Endothelial cell of umbilical vein (primary cell): Measurements from ENCODE around the gene CAMKMT. TPM values are rescaled to one million over a fixed set of nuclear protein-coding genes. Genes with fewer than 3 reads are reported as not detected.

Experiments
- BruUV-seq: library from RNA; stranded (reverse); fragments of 400-500 nt; replicated peaks from 2 replicates; lab custom pipeline; 2021; lab: Mats Ljungman, UMichigan
- CTCF ChIA-PET: fragments of 300-600, 350-600 bp; sonication (Branson Sonifier 250); formaldehyde crosslinking; loops from one replicate; lab custom pipeline; 2021; ENCODE audit warnings: antibody characterized with exemption, inconsistent platforms; lab: Charles Lee
- POLR2A ChIA-PET: fragments of 300-600, 350-600 bp; sonication (Branson Sonifier 250); formaldehyde crosslinking; loops from one replicate; lab custom pipeline; 2021; ENCODE audit warnings: antibody characterized with exemption, inconsistent platforms; lab: Charles Lee
- DNase-seq: peaks from one replicate; pipeline ENCODE4 v3.0.0-alpha.2; 2011; ENCODE audit warnings: low read depth, low spot score
- FAIRE-seq: peaks from 2 replicates; lab custom pipeline; 2011; peaks lifted over from hg19 to GRCh38; lab: Jason Lieb, UNC
- H2AFZ ChIP-seq: 2 replicates; pipeline ENCODE4 v1.6.0; 2012; ENCODE audit warnings: low read depth, low read length, control low read depth, inconsistent platforms
- H3K27ac ChIP-seq: 2 replicates; pipeline ENCODE4 v1.5.1; 2011; ENCODE audit warnings: low read depth, mild to moderate bottlenecking, control low read depth, low read length, moderate library complexity; ENCODE audit not compliant: insufficient read depth
- H3K27me3 ChIP-seq, 2 experiments: 2 replicates each; pipeline versions ENCODE4 v1.6.0 to v1.6.1; 2011; ENCODE audit warnings: low read length in 2 of 2, mixed read lengths in 1 of 2; ENCODE audit not compliant: control insufficient read depth in 2 of 2, insufficient read depth in 2 of 2
- H3K36me3 ChIP-seq, 2 experiments: 2 replicates in 1 of 2; 3 replicates in 1 of 2; pipeline ENCODE4 v1.5.1; 2011; ENCODE audit warnings: low read length in 2 of 2, mild to moderate bottlenecking in 1 of 2, moderate library complexity in 1 of 2; ENCODE audit not compliant: control insufficient read depth in 2 of 2, insufficient read depth in 2 of 2; ENCODE audit errors: extremely low read depth in 1 of 2
- H3K4me1 ChIP-seq: 3 replicates; pipeline ENCODE4 v1.5.1; 2011; ENCODE audit warnings: mild to moderate bottlenecking, low read length; ENCODE audit not compliant: control insufficient read depth, insufficient read depth; ENCODE audit errors: extremely low read depth
- H3K4me2 ChIP-seq: 2 replicates; pipeline ENCODE4 v1.6.1; 2011; ENCODE audit warnings: low read length, control low read depth, mixed read lengths; ENCODE audit not compliant: insufficient read depth
- H3K4me3 ChIP-seq, 3 experiments: fragments of 200-600 bp in 1 of 3; sonication (generic), shearing (Covaris generic) in 1 of 3; replicated peaks in 1 of 3; 2 replicates each; pipeline ENCODE4 v1.5.1; 2011 to 2016; ENCODE audit warnings: control low read depth in 3 of 3, low read length in 3 of 3, mild to moderate bottlenecking in 2 of 3, inconsistent platforms in 1 of 3, low read depth in 1 of 3, moderate library complexity in 1 of 3; ENCODE audit not compliant: insufficient read depth in 1 of 3
- H3K79me2 ChIP-seq: 2 replicates; pipeline ENCODE4 v1.6.0; 2012; ENCODE audit warnings: low read length, inconsistent platforms; ENCODE audit not compliant: control insufficient read depth, insufficient read depth
- H3K9ac ChIP-seq: replicated peaks from 2 replicates; pipeline ENCODE3; 2011; ENCODE audit warnings: low read length, control low read depth; ENCODE audit not compliant: insufficient read depth; ENCODE audit errors: extremely low read depth
- H3K9me1 ChIP-seq: replicated peaks from 3 replicates; pipeline ENCODE4 v1.6.0; 2011; ENCODE audit warnings: mild to moderate bottlenecking, low read length; ENCODE audit not compliant: control insufficient read depth, insufficient read depth; ENCODE audit errors: extremely low read depth
- H3K9me3 ChIP-seq: replicated peaks from 2 replicates; pipeline ENCODE4 v1.5.1; 2012; ENCODE audit warnings: low read length, inconsistent platforms; ENCODE audit not compliant: control insufficient read depth, insufficient read depth
- H4K20me1 ChIP-seq: replicated peaks from 2 replicates; pipeline ENCODE3; 2011; ENCODE audit warnings: mild to moderate bottlenecking, low read length; ENCODE audit not compliant: control insufficient read depth, insufficient read depth; ENCODE audit errors: extremely low read depth
- CTCF ChIP-seq, 2 donors: IDR thresholded peaks; 1 replicate in 1 of 2; 2 replicates in 1 of 2; pipeline ENCODE4 v1.5.1; 2011; ENCODE audit warnings: low read length in 2 of 2, mild to moderate bottlenecking in 2 of 2, moderate library complexity in 2 of 2, control low read depth in 1 of 2, inconsistent platforms in 1 of 2, low read depth in 1 of 2; ENCODE audit not compliant: insufficient read depth in 1 of 2; ENCODE audit errors: extremely low read depth in 1 of 2
- EZH2 ChIP-seq: IDR thresholded peaks from 2 replicates; pipeline ENCODE4 v1.6.1; 2012; ENCODE audit warnings: borderline replicate concordance, low read depth, mild to moderate bottlenecking, moderate library complexity, low read length, inconsistent platforms; ENCODE audit not compliant: severe bottlenecking
- FOS ChIP-seq: IDR thresholded peaks from 2 replicates; pipeline ENCODE4 v1.6.1; 2011; ENCODE audit warnings: mild to moderate bottlenecking, low read length, moderate library complexity, borderline replicate concordance; ENCODE audit not compliant: insufficient read depth
- GATA2 ChIP-seq: IDR thresholded peaks from 2 replicates; pipeline ENCODE4 v1.7.0; 2011; ENCODE audit warnings: low read depth, mild to moderate bottlenecking, moderate library complexity, mixed read lengths, low read length; ENCODE audit not compliant: insufficient read length, insufficient read depth
- JUN ChIP-seq: IDR thresholded peaks from 2 replicates; pipeline ENCODE4 v1.6.1; 2011; ENCODE audit warnings: borderline replicate concordance, low read depth; ENCODE audit not compliant: insufficient read length, insufficient read depth
- MYC ChIP-seq: IDR thresholded peaks from one replicate; pipeline ENCODE4 v1.6.1; 2011; ENCODE audit warnings: mild to moderate bottlenecking, low read depth, low read length
- POLR2A ChIP-seq: IDR thresholded peaks from 2 replicates; pipeline ENCODE4 v1.6.1; 2012; ENCODE audit warnings: low read depth, mild to moderate bottlenecking, control low read depth, low read length
- POLR2AphosphoS5 ChIP-seq: IDR thresholded peaks from 2 replicates; pipeline ENCODE4 v1.6.1; 2012; ENCODE audit warnings: low read depth, mild to moderate bottlenecking, control low read depth, low read length, moderate library complexity; ENCODE audit not compliant: insufficient read depth
- dilution Hi-C: fragments of 300-500 bp; cut with MboI; formaldehyde crosslinking; loops from one replicate; pipeline ENCODE4 v1.15.0; 2019; ENCODE audit warnings: low sequenced_read_pairs; ENCODE audit not compliant: extremely low pct_ligation_motif_present
- intact Hi-C: fragments of 100-400 bp; cut with micrococcal nuclease; formaldehyde crosslinking; loops from one replicate; pipeline ENCODE4 v1.10.0; 2022
- polyA plus RNA-seq, 4 experiments: library from polyadenylated mRNA; depleted of rRNA in 3 of 4; stranded (reverse) in 3 of 4; unstranded in 1 of 4; fragments of >200 nt; gene quantifications; 2 replicates each; pipeline versions ENCODE4 v1.2.1 to v1.2.3, GENCODE V29; 2011 to 2012; ENCODE audit warnings: missing spikeins in 1 of 4
- total RNA-seq: library from RNA; stranded (reverse); gene quantifications from 2 replicates; pipeline ENCODE4 v1.2.3, GENCODE V29; 2021
- TF ChIP-seq, protein P1 (sequence below): IDR thresholded peaks from 2 replicates; pipeline ENCODE4 v1.6.1; 2011; ENCODE audit not compliant: insufficient read depth, insufficient read length

CAMKMT gene
- total and polyA plus RNA-seq, 2 donors (not counting 3 experiments of a cell fraction or from before 2014, with no cell fraction given) = 4.1 to 10.7 TPM

- DNase-seq (no peak), FAIRE-seq (no peak)
- H3K27me3 ChIP-seq = no peaks in the 10 kb centered on the region
- no peaks in the 10 kb centered on the region for H3K9me1 ChIP-seq
- no peaks in the 10 kb centered on the region for H3K36me3 ChIP-seq
- H4K20me1 ChIP-seq = no peaks in the 10 kb centered on the region
- H3K9me3 ChIP-seq = no peaks in the 10 kb centered on the region
- no peak overlapping the region for H3K27ac ChIP-seq
- H2AFZ ChIP-seq = no peak overlapping the region
- H3K4me3 ChIP-seq = no peak overlapping the region
- no peak overlapping the region for H3K4me2 ChIP-seq
- H3K79me2 ChIP-seq = peaks cover 9% of the 10 kb centered on the region
- dilution Hi-C loops (no loop called here), intact Hi-C loops (no loop called here)
- BruUV-seq = no TSS peak
- no peak overlapping the region for H3K9ac ChIP-seq
- no peaks in the 10 kb centered on the region for H3K4me1 ChIP-seq
- ChIA-PET CTCF (interaction anchor here (1.8 kb wide), 1 partner anchor 40 kb away, joined by 4 read pairs; no protein-coding TSS in a partner anchor), POLR2A (no interaction called here)
- TF ChIP-seq EZH2 (no peak), JUN (no peak), GATA2 (no peak), POLR2AphosphoS5 (no peak), CTCF (IDR thresholded peaks at IDR 0.05; ENCODE audit: extremely low read depth in 1 of 2, insufficient read depth in 1 of 2, low read depth in 1 of 2, low read length in 2 of 2) (no peak), MYC (no peak), FOS (no peak), POLR2A (no peak)
- TF ChIP-seq, protein P1, sequence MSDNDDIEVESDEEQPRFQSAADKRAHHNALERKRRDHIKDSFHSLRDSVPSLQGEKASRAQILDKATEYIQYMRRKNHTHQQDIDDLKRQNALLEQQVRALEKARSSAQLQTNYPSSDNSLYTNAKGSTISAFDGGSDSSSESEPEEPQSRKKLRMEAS = no peak
Measured at GRCh38 chr2:44352510-44352909, 9.2 kb upstream of the CAMKMT start.
